HCT116 (cell line): ENCODE data around the gene NUDT9.
"Not testable (repeated sequence)": the region's sequence is repeated elsewhere in the genome, so short reads cannot be mapped to it uniquely, and the experiment has no call there.

ENCODE experiments used
- EZH2 ChIP-seq: fragments of 200-600 bp; sonication (generic); IDR thresholded peaks from 2 replicates; pipeline ENCODE4 v1.6.1; 2017; ENCODE audit warnings: antibody characterized with exemption, mixed run types
- FOSL1 ChIP-seq: IDR thresholded peaks from 2 replicates; pipeline ENCODE4 v1.6.1; 2012; ENCODE audit warnings: low read depth
- POLR2A ChIP-seq: IDR thresholded peaks from 2 replicates; pipeline ENCODE4 v1.7.0; 2011; ENCODE audit warnings: borderline replicate concordance; ENCODE audit not compliant: insufficient read depth, insufficient read length; ENCODE audit errors: extremely low read depth
- POLR2AphosphoS5 ChIP-seq: IDR thresholded peaks from 2 replicates; pipeline ENCODE4 v1.6.1; 2011; ENCODE audit warnings: mild to moderate bottlenecking, low read depth, low read length, moderate library complexity
- TCF7L2 ChIP-seq: IDR thresholded peaks from 2 replicates; pipeline ENCODE4 v1.7.0; 2011; ENCODE audit warnings: borderline replicate concordance, inconsistent platforms; ENCODE audit not compliant: insufficient read depth, insufficient read length; ENCODE audit errors: extremely low read depth
- YY1 ChIP-seq: IDR thresholded peaks from 2 replicates; pipeline ENCODE4 v1.6.1; 2011; ENCODE audit warnings: low read length, low read depth, moderate library complexity, mild to moderate bottlenecking; ENCODE audit not compliant: insufficient replicate concordance; ENCODE audit errors: extremely low read depth
- ZFX ChIP-seq: fragments of 450-650 bp; IDR thresholded peaks from 2 replicates; pipeline ENCODE4 v1.6.1; 2017
- TF ChIP-seq, protein P1 (sequence below), 3 experiments: fragments of 200-600 bp in 1 of 3; sonication (generic) in 1 of 3; IDR thresholded peaks in 2 of 3; conservative IDR thresholded peaks in 1 of 3; 2 replicates each; pipeline ENCODE4 v1.5.1; 2012 to 2017; ENCODE audit warnings: low read depth in 2 of 3, low read length in 2 of 3, antibody characterized with exemption in 1 of 3, borderline replicate concordance in 1 of 3, control low read depth in 1 of 3, mild to moderate bottlenecking in 1 of 3, mixed read lengths in 1 of 3, mixed run types in 1 of 3, moderate library complexity in 1 of 3; ENCODE audit not compliant: insufficient read depth in 1 of 3
- TF ChIP-seq, protein P2 (sequence below): IDR thresholded peaks from 2 replicates; pipeline ENCODE4 v1.6.1; 2012; ENCODE audit warnings: low read depth
- TF ChIP-seq, protein P3 (sequence below): IDR thresholded peaks from 2 replicates; pipeline ENCODE4 v1.6.1; 2012

DNA sequence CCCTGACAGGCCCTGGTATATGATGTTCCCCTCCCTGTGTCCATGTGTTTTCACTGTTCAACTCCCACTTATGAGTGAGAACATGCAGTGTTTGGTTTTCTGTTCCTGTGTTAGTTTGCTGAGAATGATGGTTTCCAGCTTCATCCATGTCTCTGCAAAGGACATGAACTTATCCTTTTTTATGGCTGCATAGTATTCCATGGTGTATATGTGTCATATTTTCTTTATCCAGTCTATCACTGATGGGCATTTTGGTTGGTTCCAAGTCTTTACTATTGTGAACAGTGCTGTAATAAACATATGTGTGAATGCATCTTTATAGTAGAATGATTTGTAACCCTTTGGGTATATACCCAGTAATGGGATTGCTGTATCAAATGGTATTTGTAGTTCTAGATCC is 60.9 kb downstream of the NUDT9 start:
- not testable (repeated sequence) for TF ChIP-seq EZH2, ZFX, POLR2AphosphoS5, TCF7L2, POLR2A, FOSL1, YY1
- TF ChIP-seq, protein P1, sequence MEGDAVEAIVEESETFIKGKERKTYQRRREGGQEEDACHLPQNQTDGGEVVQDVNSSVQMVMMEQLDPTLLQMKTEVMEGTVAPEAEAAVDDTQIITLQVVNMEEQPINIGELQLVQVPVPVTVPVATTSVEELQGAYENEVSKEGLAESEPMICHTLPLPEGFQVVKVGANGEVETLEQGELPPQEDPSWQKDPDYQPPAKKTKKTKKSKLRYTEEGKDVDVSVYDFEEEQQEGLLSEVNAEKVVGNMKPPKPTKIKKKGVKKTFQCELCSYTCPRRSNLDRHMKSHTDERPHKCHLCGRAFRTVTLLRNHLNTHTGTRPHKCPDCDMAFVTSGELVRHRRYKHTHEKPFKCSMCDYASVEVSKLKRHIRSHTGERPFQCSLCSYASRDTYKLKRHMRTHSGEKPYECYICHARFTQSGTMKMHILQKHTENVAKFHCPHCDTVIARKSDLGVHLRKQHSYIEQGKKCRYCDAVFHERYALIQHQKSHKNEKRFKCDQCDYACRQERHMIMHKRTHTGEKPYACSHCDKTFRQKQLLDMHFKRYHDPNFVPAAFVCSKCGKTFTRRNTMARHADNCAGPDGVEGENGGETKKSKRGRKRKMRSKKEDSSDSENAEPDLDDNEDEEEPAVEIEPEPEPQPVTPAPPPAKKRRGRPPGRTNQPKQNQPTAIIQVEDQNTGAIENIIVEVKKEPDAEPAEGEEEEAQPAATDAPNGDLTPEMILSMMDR (IDR thresholded peaks at IDR 0.05 in 2 of 3, conservative IDR thresholded peaks at IDR 0.05 in 1 of 3; ENCODE audit: borderline replicate concordance in 1 of 3, insufficient read depth in 1 of 3, low read depth in 2 of 3, low read length in 2 of 3), result not testable (repeated sequence)
- TF ChIP-seq, protein P2, sequence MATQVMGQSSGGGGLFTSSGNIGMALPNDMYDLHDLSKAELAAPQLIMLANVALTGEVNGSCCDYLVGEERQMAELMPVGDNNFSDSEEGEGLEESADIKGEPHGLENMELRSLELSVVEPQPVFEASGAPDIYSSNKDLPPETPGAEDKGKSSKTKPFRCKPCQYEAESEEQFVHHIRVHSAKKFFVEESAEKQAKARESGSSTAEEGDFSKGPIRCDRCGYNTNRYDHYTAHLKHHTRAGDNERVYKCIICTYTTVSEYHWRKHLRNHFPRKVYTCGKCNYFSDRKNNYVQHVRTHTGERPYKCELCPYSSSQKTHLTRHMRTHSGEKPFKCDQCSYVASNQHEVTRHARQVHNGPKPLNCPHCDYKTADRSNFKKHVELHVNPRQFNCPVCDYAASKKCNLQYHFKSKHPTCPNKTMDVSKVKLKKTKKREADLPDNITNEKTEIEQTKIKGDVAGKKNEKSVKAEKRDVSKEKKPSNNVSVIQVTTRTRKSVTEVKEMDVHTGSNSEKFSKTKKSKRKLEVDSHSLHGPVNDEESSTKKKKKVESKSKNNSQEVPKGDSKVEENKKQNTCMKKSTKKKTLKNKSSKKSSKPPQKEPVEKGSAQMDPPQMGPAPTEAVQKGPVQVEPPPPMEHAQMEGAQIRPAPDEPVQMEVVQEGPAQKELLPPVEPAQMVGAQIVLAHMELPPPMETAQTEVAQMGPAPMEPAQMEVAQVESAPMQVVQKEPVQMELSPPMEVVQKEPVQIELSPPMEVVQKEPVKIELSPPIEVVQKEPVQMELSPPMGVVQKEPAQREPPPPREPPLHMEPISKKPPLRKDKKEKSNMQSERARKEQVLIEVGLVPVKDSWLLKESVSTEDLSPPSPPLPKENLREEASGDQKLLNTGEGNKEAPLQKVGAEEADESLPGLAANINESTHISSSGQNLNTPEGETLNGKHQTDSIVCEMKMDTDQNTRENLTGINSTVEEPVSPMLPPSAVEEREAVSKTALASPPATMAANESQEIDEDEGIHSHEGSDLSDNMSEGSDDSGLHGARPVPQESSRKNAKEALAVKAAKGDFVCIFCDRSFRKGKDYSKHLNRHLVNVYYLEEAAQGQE, result not testable (repeated sequence)
- TF ChIP-seq, protein P3, sequence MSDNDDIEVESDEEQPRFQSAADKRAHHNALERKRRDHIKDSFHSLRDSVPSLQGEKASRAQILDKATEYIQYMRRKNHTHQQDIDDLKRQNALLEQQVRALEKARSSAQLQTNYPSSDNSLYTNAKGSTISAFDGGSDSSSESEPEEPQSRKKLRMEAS, result not testable (repeated sequence)
